A549 (cell line): ENCODE measurements around the gene DOC2B.

ENCODE experiments used
- EHMT2 ChIP-seq: fragments of 200-600 bp; sonication (generic); IDR thresholded peaks from 2 replicates; pipeline ENCODE4 v1.6.1; 2016; ENCODE audit warnings: antibody characterized with exemption, low read depth, mild to moderate bottlenecking, moderate library complexity
- FOSL2 ChIP-seq, 2 experiments: fragments of 450-650 bp in 1 of 2; fragments of >200 bp in 1 of 2; sonication (Bioruptor Twin) in 1 of 2; formaldehyde crosslinking; IDR thresholded peaks; 2 replicates each; pipeline versions ENCODE4 v1.5.0 to v1.6.1; 2016 to 2020; ENCODE audit warnings: mild to moderate bottlenecking in 1 of 2, moderate library complexity in 1 of 2
- HDAC2 ChIP-seq: fragments of 200-600 bp; sonication (generic); IDR thresholded peaks from 2 replicates; pipeline ENCODE4 v1.6.1; 2016
- MYC ChIP-seq: IDR thresholded peaks from 2 replicates; pipeline ENCODE4 v1.6.1; 2012; ENCODE audit warnings: mild to moderate bottlenecking, inconsistent platforms, low read length, improper control_type of control experiment, borderline replicate concordance
- NR3C1 ChIP-seq: fragments of >200 bp; sonication (Bioruptor Twin); formaldehyde crosslinking; IDR thresholded peaks from 3 replicates; pipeline ENCODE4 v1.6.1; 2017
- PHF8 ChIP-seq: fragments of 200-600 bp; sonication (generic); IDR thresholded peaks from 2 replicates; pipeline ENCODE4 v1.6.1; 2016; ENCODE audit warnings: low read depth, mild to moderate bottlenecking, antibody characterized with exemption, moderate library complexity, borderline replicate concordance
- RFX5 ChIP-seq: fragments of 450-650 bp; IDR thresholded peaks from 2 replicates; pipeline ENCODE4 v1.7.1; 2014; ENCODE audit warnings: antibody characterized with exemption, mild to moderate bottlenecking, moderate library complexity
- SMC3 ChIP-seq: fragments of >200 bp; sonication (Bioruptor Twin); formaldehyde crosslinking; IDR thresholded peaks from 3 replicates; pipeline ENCODE4 v1.6.1; 2018; ENCODE audit warnings: inconsistent platforms
- TF ChIP-seq, protein P1 (sequence below): fragments of >200 bp; sonication (Bioruptor Twin); formaldehyde crosslinking; IDR thresholded peaks from 3 replicates; pipeline ENCODE4 v1.5.1; 2016
- TF ChIP-seq, protein P2 (sequence below): IDR thresholded peaks from 2 replicates; pipeline ENCODE4 v1.6.1; 2012

DNA sequence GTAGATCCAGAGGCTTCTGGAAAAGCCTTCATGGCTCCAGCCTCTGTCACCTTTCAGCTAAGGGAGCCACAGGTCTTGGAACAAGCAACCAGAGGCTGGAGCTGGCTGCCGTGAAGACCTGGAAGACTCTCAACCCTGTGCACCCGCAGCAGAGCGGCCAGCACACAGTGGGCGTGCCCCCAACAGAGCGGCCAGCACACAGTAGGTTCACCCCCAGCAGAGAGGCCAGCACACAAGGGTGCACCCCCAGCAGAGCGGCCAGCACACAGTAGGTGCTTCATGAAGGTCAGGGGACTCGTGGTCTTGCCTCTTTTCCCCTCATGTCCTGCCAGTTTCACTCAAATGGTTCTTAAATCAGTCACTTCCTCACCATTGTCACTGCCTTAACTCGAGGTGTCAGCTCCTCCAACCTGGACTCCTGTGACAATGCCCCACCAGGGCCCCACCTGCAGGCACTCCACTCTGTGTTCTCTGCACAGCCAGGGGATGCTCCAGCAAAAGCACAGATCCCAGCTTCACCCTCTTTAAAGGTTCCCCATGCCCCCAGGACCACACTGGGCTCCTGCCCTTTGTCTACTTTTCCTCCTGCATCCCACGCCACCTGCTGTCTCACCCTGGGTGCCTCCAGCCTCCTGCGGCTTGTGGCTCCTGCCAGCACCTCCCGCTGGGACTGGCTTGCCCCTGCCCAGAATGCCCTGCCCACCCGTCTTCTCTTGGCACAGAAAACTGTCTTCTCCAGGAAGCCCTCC lies 42.4 kb upstream of the DOC2B start:
- no peak for TF ChIP-seq FOSL2 (IDR thresholded peaks at IDR 0.05)
- TF ChIP-seq FOSL2 (CRISPR knock-in tag; IDR thresholded peaks at IDR 0.05), result no peak
- no peak for TF ChIP-seq RFX5
- TF ChIP-seq, protein P1, sequence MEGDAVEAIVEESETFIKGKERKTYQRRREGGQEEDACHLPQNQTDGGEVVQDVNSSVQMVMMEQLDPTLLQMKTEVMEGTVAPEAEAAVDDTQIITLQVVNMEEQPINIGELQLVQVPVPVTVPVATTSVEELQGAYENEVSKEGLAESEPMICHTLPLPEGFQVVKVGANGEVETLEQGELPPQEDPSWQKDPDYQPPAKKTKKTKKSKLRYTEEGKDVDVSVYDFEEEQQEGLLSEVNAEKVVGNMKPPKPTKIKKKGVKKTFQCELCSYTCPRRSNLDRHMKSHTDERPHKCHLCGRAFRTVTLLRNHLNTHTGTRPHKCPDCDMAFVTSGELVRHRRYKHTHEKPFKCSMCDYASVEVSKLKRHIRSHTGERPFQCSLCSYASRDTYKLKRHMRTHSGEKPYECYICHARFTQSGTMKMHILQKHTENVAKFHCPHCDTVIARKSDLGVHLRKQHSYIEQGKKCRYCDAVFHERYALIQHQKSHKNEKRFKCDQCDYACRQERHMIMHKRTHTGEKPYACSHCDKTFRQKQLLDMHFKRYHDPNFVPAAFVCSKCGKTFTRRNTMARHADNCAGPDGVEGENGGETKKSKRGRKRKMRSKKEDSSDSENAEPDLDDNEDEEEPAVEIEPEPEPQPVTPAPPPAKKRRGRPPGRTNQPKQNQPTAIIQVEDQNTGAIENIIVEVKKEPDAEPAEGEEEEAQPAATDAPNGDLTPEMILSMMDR, result no peak
- TF ChIP-seq PHF8, result no peak
- TF ChIP-seq MYC, result no peak
- TF ChIP-seq, protein P2, sequence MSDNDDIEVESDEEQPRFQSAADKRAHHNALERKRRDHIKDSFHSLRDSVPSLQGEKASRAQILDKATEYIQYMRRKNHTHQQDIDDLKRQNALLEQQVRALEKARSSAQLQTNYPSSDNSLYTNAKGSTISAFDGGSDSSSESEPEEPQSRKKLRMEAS, result no peak
- TF ChIP-seq NR3C1, result no peak
- TF ChIP-seq EHMT2, result no peak
- TF ChIP-seq HDAC2, result no peak
- TF ChIP-seq SMC3, result no peak
